HG03064 (cell line): ENCODE measurements around the gene REC8.

Experiments used
- ATAC-seq: cut with Tn5 transposase; IDR thresholded peaks from one replicate; pipeline ENCODE4 v1.9.1; 2021; ENCODE audit warnings: low read depth; ENCODE audit not compliant: unreplicated experiment

Gene REC8

DNA sequence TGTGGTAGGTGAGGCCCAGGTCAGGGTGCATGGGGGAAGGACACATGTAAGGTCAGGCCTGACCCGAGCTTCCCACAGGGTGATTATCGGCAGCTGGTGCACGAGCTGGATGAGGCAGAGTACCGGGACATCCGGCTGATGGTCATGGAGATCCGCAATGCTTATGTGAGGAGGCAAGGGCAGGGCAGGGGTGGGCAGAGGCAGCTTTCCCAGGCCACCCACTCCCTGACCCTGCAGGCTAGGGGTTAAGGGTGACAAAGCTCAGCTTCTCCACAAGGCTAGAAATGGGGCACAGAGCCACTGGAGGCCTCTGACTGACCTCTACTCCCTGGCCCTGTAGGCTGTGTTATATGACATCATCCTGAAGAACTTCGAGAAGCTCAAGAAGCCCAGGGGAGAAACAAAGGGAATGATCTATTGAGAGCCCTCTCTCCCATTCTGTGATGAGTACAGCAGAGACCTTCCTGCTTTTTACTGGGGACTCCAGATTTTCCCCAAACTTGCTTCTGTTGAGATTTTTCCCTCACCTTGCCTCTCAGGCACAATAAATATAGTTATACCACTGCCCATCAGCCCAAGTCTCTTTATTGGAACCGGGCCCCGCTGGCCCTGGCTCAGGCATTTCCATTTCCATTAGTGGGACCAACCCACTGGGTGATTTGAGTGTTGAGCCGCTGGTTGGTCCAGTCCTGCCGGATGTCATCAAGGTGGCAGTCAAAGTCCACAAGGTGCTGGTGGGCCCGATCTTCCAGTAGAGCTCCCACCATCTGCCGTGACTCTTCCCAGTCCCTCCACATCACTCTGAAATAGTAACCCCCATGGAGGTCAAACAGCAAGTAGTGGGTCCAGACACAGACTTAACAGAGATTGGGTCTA, 33.2 kb upstream of the REC8 start:
- ATAC-seq = no peak

DNA sequence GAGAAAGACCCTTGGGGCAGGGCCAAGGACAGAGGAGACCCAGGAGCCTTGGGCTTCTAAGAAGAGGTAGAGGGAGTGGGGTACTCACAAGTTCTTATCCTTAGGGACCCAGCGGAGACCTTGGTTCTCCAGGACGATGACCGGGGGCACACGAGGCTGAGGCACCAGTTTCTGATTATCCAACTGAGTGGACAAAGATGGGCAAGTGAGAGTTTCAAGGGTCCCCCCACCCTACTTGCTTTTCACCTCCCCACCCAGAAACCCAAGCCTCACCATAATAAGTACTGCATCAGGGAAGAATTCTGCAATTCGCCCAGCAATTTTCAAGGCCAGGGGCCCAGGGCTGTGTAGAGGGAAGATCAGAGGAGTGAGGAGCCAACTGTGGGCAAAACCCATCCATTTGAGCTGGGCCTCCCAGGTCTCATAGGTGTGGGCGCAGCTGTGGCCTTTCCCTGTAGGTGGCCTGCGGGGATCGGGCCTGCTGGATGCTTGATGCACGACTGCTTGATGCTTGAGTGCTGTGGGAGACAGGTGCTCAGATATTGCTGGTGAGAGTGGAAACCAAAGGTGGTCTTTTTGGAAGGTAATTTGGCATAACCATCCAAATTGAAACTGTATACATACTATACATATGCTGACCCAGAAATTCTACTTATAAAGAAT, 32.5 kb upstream of the REC8 start:
- ATAC-seq = no peak

DNA sequence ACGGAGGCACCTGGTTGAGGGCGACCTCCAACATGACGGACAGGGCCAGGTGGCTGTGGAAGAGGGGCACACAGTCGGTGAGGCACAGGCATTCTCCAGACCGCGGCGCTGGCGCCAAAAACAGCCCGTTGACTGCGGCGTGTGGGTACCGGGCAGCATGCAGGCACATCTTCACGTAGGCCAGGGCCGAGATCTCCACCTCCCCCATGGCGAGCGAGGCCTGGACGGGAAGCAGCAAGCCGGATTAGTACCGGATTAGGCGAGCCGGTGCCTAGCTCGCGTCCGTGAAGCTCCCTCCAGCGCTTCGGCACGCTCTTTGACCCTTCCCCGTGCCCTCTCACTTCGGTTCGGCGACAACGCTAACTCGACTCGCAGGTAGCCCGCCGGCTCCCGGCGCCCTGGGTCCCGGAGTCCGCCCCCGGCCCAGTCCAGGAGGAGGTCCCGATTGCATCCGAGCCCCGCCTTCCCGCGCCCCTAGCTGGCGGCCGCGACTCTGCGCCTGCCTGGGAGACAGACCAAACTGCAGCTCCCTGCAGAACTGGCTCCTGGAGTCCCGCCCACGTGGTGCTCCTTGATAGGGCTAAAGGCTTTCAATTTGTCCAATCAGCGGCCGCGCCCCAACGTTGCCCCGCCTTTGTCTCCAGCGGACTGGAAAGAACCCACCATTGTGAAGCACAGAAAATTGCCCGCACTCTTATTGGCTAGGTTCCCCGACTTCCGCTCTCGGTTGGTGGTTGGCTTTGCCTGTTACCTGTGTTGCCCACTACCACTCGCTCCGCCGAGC, 30.6 kb upstream of the REC8 start, which contains the start of gene EMC9:
Gene EMC9, minus strand, starts transcription at position 495 of the 784 bp plus-strand sequence. Its CDS starts 287 bp downstream, at position 208.
- peak; percentile 76 for ATAC-seq

DNA sequence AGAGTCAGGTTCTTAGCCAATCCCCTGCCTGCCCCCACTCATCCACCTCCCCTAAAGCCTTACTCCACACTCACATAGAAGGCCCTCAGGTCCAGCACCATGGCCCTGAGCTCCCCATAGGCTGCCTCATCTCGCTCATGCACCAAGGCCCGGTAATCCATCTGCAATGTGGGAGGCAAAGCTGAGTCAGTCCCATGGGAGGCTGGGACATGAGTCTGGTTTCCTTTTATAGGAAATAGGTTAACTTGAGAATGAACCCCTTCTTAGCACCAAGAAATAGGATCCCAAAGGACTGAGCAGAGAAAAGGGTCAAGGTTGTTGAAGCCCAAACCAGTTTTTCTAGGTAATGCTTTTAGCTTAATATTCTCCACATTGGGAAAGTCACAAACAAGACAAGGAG, 28.4 kb upstream of the REC8 start:
- ATAC-seq = no peak

DNA sequence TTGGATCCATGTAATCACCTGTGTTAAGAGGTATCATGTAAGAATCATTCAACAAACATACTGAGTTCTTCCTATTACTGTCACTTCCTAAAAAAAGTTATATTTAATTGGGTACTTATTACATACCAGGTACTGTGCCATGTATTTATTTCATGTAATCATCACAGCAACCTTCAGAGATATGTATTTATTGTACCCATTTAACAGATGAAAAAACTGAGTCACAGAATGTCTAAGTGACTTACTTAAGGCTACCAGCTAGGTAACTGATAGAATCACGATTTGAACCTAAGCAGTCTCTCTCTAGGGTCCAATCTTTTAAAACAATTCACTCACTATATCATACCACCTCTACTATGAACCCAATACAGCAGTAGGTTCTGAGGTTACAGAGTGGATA, 27.4 kb upstream of the REC8 start:
- ATAC-seq = no peak

DNA sequence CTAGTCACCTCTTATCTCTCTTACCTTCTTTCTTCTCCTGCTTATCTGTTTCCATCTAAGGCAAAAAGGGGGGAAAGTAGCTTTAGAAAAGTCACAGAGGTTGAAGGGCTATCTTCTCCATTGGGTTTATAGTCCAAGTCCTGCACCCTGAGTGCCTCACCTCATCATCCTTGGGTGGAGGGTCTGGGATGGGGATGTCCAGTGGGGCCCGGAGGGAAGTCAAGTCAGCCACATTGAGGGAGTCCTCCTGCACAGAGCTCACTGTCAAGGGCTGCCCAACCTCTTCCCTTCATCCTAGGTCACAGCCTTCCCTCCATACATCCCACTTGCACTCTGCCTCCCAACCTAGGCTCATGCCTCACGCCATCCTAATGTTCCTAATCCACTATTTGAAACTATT, 26.7 kb upstream of the REC8 start:
- ATAC-seq = no peak

DNA sequence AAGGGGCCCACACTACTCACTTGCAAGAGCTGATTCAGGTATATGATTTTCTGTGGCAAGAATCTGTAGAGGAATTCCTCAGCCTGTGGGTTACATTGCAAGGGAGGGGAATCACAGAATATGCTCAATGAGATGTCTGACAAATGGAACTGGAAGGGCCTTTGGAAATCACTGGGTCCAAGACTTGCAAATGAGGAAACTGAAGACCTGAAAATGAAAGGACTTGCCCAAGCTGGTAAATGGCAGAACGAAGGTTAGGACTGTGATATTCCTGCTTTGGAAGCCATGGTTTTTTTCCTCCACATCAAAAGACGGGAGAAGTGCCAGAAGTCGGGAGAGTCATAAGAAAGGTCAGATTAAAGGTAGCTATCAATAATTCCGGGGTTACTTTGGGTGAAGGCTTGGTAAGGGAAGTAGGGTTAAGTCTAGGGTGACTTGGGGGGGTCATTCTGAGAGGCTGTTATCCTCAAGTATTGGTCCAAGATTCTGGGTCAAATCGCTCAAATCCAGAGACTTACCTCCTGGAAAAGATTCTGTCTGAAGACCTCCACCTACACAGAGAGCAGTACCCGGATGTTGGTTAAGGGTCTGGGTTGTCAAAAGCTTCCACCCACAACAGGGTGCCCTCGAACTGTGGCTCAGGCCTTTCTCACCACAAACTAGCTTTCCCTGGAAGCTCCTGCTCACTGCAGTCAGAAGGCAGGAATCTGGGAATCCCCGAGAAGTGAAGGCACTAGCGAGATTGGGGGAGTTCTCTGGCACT, 26.0 kb upstream of the REC8 start:
- ATAC-seq = no peak

DNA sequence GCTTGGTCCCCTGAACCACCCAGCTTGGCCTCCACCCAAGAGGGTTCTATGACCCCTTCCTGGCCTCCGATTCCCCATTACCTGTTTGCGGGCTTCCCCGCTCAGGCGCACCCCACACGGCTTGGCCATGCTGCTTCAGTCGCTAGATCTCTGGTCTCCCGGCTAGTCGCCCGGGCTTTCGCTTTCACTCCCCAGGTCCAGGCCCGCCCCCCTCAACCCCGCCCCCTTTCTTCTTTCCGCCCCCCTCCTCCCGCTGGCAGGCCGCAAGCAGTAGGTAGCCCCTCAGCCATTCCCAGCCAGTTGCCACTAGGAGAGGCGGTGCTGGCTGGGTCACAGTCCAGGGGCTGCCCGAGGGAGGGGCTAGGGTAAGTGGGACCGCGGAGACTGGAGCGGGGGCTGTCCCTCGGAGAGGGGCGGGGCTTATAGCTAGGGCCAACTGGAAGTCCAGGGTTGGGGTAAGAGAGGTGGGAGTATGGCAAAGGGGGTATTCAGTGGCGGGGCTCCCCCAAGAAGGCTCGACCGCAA, 25.4 kb upstream of the REC8 start, which contains the start of gene PSME2:
Gene PSME2, minus strand, starts transcription at position 158 of the 525 bp plus-strand sequence. Its CDS starts 29 bp downstream, at position 129.
- ATAC-seq = peak; percentile 57

DNA sequence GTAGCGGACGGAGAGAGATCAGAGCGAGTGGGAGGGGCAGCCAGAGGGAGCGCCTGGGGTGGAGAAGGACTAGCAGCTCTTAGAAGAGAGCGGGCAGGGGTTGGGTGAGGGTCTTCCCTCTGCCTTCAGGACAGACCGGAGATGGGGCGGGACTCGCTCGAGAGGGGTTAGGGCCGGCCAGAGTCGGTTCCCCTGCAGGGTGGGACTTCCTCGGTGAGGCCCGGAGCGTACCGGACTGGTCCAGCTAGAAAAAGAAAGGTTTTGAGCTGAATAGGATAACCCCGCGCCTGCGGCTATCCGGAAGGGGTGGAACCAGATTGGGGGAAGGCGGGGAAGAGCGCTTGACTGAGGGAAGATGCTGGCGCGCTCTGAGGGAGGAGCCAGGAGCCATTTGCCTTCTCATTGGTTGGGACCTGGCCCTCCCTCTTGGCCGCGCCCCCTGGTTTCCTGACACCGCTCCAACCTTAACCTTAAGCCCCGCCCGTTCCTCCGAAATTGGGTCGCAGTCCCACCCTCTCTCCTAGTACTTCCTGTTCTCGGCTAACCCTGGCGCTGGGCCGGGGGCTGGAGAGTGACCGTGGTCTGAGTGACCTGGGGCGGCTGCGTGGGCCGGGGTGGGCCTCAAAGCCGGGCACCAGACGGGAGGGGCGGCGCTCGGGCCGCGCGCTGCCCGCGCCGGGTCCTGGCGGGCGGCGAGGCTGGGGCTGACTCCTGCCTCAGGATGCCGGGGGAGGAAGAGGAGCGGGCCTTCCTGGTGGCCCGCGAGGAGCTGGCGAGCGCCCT, 24.7 kb upstream of the REC8 start, which contains the start of gene RNF31:
Gene RNF31, plus strand, starts transcription at position 521 of the 783 bp plus-strand sequence. Its CDS starts 201 bp downstream, at position 722.
- ATAC-seq = peak; percentile 73

DNA sequence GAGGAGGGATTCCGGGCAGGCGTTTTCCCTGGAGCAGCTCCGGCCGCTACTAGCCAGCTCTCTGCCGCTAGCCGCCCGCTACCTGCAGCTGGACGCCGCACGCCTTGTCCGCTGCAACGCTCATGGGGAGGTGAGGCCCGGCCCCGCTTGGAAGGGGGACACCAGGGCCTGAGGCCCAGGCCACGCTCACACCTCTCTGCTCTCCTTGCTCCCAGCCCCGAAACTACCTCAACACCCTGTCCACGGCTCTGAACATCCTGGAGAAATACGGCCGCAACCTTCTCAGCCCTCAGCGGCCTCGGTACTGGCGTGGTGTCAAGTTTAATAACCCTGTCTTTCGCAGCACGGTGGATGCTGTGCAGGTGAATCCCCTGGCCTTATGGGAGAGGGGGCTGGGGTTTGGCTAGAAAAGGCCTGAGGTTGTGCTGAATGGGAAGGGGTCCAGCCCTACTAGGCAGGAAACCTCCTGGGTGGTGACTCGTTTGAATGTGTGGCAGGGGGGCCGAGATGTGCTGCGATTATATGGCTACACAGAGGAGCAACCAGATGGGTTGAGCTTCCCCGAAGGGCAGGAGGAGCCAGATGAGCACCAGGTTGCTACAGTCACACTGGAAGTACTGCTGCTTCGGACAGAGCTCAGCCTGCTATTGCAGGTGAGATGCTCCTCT, 24.0 kb upstream of the REC8 start:
- no peak for ATAC-seq

DNA sequence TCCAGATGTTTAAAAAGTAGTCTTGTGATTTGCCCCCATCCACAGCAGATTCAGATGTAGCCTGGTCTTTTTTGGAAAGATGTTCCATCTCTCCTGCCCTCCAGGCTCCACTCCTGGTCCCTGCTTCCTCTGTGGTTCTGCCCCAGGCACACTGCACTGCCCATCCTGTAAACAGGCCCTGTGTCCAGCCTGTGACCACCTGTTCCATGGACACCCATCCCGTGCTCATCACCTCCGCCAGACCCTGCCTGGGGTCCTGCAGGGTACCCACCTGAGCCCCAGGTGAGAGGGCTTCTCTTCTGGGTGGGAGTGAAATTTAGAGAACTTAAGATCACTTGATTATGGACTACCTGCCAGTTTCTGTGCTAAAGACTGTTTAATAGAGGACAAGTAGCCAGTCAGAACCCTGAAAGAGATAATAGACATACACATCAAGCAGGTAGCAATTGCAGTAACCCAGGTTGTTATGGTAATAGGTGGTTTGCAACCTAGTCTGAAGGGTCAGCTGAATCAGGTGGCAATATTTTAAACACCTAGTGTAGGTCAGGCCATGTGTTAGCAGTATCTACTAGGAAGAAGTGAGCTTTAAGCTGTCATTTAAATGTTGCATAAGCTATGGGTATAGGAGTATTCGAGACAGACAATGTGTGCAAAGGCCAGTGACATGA, 22.4 kb upstream of the REC8 start:
- no peak for ATAC-seq

DNA sequence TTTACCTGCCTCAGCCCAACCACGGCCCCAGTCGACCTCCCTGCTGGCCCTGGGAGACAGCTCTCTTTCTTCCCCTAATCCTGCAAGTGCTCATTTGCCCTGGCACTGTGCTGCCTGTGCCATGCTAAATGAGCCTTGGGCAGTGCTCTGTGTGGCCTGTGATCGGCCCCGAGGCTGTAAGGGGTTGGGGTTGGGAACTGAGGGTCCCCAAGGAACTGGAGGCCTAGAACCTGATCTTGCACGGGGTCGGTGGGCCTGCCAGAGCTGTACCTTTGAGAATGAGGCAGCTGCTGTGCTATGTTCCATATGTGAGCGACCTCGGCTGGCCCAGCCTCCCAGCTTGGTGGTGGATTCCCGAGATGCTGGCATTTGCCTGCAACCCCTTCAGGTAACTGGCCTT, 21.8 kb upstream of the REC8 start:
- ATAC-seq = no peak

DNA sequence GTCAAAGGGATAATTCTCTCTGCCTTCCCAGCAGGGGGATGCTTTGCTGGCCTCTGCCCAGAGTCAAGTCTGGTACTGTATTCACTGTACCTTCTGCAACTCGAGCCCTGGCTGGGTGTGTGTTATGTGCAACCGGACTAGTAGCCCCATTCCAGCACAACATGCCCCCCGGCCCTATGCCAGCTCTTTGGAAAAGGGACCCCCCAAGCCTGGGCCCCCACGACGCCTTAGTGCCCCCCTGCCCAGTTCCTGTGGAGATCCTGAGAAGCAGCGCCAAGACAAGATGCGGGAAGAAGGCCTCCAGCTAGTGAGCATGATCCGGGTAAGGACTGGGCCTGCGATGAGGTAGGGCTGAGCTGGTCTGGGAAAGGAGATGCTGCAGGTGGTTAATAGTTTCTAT, 21.3 kb upstream of the REC8 start:
- ATAC-seq = no peak

DNA sequence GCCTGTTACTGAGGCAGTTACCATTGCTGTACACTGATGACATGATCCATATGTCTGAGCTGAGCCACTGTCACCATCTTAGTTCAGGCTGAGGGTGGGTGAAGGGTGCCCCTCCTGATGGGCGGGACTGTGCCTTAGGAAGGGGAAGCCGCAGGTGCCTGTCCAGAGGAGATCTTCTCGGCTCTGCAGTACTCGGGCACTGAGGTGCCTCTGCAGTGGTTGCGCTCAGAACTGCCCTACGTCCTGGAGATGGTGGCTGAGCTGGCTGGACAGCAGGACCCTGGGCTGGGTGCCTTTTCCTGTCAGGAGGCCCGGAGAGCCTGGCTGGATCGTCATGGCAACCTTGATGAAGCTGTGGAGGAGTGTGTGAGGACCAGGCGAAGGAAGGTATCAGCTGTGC, 20.9 kb upstream of the REC8 start:
- ATAC-seq = no peak

DNA sequence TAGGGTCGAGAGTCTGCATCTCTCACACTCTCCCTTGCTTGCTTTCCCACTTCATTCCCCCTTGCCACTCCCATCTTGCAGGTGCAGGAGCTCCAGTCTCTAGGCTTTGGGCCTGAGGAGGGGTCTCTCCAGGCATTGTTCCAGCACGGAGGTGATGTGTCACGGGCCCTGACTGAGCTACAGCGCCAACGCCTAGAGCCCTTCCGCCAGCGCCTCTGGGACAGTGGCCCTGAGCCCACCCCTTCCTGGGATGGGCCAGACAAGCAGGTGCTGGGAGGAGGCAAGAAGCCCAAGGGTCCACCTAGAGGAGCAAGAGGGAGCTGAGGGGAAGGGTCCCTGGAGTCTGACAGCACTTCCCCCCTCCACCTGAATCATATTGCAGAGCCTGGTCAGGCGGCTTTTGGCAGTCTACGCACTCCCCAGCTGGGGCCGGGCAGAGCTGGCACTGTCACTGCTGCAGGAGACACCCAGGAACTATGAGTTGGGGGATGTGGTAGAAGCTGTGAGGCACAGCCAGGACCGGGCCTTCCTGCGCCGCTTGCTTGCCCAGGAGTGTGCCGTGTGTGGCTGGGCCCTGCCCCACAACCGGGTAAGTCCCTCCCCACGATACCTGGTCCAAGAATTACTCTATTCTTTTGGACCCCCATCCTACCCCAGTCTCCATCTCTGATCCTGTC, 20.3 kb upstream of the REC8 start:
- no peak for ATAC-seq

DNA sequence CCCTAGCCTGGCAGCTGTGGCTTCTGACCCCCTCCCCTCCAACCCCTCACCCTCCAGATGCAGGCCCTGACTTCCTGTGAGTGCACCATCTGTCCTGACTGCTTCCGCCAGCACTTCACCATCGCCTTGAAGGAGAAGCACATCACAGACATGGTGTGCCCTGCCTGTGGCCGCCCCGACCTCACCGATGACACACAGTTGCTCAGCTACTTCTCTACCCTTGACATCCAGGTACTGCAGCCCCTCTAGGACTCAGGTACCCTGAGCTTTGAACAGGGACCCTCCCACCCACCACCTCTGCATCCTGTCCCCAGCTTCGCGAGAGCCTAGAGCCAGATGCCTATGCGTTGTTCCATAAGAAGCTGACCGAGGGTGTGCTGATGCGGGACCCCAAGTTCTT, 16.8 kb upstream of the REC8 start:
- ATAC-seq = no peak

DNA sequence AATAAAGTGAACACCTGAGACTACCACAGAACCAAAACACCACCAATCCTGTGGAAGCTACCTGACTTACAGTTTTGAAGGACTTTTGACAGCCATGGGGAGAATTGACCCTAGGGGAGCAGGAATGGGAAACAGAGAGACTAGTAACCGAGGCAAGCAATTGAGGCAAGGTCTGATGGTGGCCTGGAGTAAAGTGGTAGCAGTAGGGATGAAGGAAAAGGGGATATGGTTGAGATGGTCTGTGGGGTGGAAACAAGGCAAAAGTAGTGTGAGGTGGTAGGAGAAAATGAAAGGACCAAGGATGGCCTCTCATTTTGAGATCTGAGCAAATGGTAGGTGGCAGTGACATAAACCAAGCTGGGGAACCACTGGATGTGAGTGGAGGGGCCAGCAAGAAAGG, 15.0 kb upstream of the REC8 start:
- no peak for ATAC-seq

DNA sequence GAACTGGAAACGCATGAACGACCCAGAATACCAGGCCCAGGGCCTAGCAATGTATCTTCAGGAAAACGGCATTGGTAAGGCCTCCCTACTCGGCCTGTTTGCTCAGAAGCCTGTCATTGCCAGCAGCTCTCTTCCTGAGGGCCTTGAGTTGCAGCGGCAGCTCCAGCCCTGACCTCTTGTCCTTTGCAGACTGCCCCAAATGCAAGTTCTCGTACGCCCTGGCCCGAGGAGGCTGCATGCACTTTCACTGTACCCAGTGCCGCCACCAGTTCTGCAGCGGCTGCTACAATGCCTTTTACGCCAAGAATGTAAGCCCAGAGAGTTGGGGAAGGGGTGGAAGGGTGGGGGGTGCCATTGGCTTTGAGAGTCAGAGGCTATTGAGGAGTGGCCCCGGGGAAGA, 14.5 kb upstream of the REC8 start:
- no peak for ATAC-seq
